NOMO-1 treated with DMSO at 0.1 percent for 48 hours (cell line): ENCODE measurements around the gene MRPL12.

Source experiments
- DNase-seq: peaks from one replicate; lab custom pipeline; 2025; ENCODE audit not compliant: unreplicated experiment; lab: John Stamatoyannopoulos, UW

Gene MRPL12

GRCh38 chr17:81700353-81701287, 2.5 kb upstream of the MRPL12 start:
- DNase-seq = no peak

GRCh38 chr17:81701288-81702071, 1.7 kb upstream of the MRPL12 start:
- no peak for DNase-seq

DNA sequence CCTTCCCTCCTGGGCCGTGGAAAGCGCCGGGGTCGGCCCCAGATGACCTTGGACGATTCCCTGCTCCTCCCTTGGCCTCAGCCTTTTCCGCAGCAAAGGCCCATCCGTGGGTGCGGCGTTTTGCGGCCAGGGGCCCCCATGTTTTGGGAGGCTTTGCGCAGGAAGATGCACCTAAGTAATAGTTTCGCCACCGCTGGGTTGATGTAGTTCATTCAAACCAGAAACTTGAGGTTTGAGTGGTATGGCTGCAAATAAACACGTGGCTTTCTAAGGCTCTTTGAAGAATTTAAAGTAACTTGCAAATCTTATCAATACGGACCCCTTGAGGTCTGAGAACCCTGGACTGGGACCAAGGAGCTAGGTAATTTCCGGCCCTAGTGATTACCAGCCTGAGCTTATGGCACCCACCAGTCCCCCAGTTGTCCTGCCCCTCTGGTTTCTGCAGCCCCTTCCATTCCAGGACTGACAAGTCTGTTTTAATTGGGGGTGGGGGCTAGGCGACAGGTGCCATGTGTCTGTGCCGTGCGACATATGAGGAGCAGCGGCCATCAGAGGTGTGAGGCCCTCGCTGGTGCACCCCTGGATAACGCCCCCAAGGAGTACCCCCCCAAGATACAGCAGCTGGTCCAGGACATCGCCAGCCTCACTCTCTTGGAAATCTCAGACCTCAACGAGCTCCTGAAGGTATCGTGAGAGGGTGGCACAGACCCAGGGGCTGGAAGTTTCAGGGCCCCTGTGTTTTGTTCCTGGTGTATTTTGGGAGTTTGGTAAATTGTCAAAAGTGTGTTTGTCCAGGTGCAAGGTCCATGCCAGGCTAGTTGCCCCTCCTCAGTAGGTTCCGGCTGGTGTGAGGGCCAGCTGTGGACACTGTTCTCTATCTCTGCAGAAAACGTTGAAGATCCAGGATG, 834 bp downstream of the MRPL12 start:
- no peak for DNase-seq

- DNase-seq = no peak
Observed at GRCh38 chr17:81705518-81706231, 2.5 kb downstream of the MRPL12 start.

- no peak for DNase-seq
Observed at GRCh38 chr17:81706232-81706611, 3.1 kb downstream of the MRPL12 start.

DNA sequence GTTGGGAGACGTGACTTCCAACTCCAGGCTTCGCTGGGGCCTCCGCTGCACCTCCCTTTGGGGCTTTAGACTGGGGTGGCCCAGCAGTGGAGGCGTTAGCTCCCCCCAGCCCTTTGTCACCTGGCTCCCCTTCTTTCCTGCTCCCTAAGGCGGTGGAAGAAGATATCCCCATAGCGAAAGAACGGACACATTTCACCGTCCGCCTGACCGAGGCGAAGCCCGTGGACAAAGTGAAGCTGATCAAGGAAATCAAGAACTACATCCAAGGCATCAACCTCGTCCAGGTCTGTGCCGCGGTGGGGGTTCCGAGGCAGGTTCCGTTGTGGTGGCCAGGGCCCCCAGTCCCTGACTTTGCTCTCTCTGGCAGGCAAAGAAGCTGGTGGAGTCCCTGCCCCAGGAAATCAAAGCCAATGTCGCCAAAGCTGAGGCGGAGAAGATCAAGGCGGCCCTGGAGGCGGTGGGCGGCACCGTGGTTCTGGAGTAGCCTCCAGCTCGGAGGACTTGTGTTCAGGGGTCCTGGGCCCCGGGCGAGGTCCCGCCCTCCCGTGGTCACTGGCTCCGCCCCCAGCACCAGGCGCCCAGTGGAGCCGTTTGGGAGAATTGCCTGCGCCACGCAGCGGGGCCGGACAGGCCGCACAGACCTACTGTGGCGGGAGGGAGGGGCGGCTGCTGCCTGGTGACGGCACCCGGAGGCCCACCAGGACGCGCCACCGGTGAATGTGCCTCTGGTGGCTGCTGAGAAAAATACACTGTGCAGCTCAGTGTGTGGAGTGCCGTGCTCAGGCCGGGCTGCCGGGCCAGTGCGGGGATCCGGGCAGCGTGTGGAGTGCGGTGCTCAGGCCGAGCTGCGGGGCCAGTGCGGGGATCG, 3.8 kb downstream of the MRPL12 start:
- no peak for DNase-seq

GRCh38 chr17:81707725-81708646, 4.8 kb downstream of the MRPL12 start:
- no peak for DNase-seq

- no peak for DNase-seq
Observed at GRCh38 chr17:81708739-81709185, 5.6 kb downstream of the MRPL12 start.

GRCh38 chr17:81710514-81711308, 7.5 kb downstream of the MRPL12 start:
- peak; percentile 36 for DNase-seq

GRCh38 chr17:81711814-81712467, 8.8 kb downstream of the MRPL12 start, which contains the start of gene SLC25A10:
TSS of gene SLC25A10 (plus strand) at chr17:81712284. CDS start at chr17:81712427, 143 bp downstream.
- DNase-seq = peak; percentile 63

- DNase-seq = no peak
Observed at GRCh38 chr17:81712468-81713003, 9.4 kb downstream of the MRPL12 start.

- DNase-seq = no peak
Observed at GRCh38 chr17:81713004-81713555, 9.9 kb downstream of the MRPL12 start.

DNA sequence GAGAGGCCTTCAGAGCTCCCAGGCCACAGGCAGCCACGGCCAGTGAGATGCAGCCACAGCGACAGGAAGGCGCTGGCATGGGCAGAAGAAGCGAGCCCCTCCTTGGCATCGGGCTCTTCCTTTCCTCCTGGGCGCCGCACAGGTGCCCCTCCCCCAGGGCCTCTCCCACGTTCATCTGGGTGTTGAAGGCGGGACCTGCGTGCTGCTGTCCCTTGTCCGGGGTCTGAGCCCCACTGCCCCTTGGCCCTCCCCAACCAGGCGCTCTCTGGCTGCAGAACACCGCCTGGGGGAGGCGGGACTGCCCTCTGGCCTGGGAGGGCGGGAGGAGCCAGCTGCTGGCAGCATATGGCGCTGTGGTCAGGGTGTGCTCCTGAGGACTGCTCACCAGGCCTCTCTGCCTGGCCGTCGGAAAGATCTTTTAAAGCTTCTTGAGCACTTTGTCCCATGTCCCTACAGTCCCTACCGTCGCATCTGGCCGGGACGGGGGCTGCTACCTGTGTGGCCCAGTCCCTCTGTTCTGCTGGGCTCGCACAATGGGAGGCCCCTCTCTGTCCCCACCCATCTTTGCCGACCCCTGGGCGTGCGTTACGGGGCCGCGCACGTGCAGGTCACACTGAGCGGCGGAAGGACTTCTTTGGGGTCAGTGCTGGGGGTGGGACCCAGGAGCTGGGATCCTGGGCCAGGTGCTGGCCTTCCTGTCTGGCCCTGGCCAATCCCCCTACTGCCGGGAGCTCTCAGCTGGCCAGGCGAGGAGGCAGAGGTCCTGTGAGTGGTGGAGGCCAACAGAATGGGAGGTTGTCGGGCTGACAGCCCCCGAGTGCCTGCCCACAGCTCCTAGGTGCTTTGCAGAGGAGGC, 10.6 kb downstream of the MRPL12 start:
- DNase-seq = no peak

- no peak for DNase-seq
Observed at GRCh38 chr17:81714412-81715106, 11.4 kb downstream of the MRPL12 start.
